Midbrain (tissue), 1 donor: ENCODE results near the gene BICDL2.

Experiments
- DNase-seq: peaks from one replicate; lab custom pipeline; 2025; lab: John Stamatoyannopoulos, UW

The BICDL2 gene

GRCh38 chr16:3046641-3047386 lies 10.1 kb upstream of the BICDL2 start:
- DNase-seq, result no peak

GRCh38 chr16:3045758-3046640 lies 9.3 kb upstream of the BICDL2 start, which contains the start of gene MMP25:
Gene MMP25, plus strand, starts transcription at chr16:3046561. Its CDS starts 357 bp downstream, at chr16:3046918.
- no peak for DNase-seq

- no peak for DNase-seq
Observed at GRCh38 chr16:3044708-3045107, 8.0 kb upstream of the BICDL2 start.

- DNase-seq, result no peak
Observed at GRCh38 chr16:3042376-3042775, 5.6 kb upstream of the BICDL2 start.

- DNase-seq, result no peak
Observed at GRCh38 chr16:3038896-3039295, 2.2 kb upstream of the BICDL2 start.

- DNase-seq, result no peak
Observed at GRCh38 chr16:3038256-3038655, 1.5 kb upstream of the BICDL2 start.

- no peak for DNase-seq
Observed at GRCh38 chr16:3035972-3036725, 595 bp downstream of the BICDL2 start.

- DNase-seq, result no peak
Observed at GRCh38 chr16:3035289-3035971, 1.3 kb downstream of the BICDL2 start.

- no peak for DNase-seq
Observed at GRCh38 chr16:3032624-3033023, 4.1 kb downstream of the BICDL2 start.

- no peak for DNase-seq
Observed at GRCh38 chr16:3030222-3031212, 6.2 kb downstream of the BICDL2 start.

GRCh38 chr16:3029491-3030221 lies 7.1 kb downstream of the BICDL2 start:
- no peak for DNase-seq

GRCh38 chr16:3028716-3029319 lies 7.9 kb downstream of the BICDL2 start:
- no peak for DNase-seq

GRCh38 chr16:3027983-3028715 lies 8.6 kb downstream of the BICDL2 start:
- peak; percentile 57 for DNase-seq

GRCh38 chr16:3027489-3027795 lies 9.3 kb downstream of the BICDL2 start:
- no peak for DNase-seq

GRCh38 chr16:3026609-3027488 lies 9.9 kb downstream of the BICDL2 start:
- DNase-seq, result no peak

- no peak for DNase-seq
Observed at GRCh38 chr16:3026003-3026378, 10.8 kb downstream of the BICDL2 start.

- no peak for DNase-seq
Observed at GRCh38 chr16:3025032-3026002, 11.4 kb downstream of the BICDL2 start.
